Fibroblast of lung (primary cell): Measurements from ENCODE around the gene MESD. TPM values are rescaled to one million over a fixed set of nuclear protein-coding genes. Genes with fewer than 3 reads are reported as not detected.

Experiments
- DNase-seq, 2 donors: peaks; one replicate each; pipeline versions ENCODE4 v3.0.0 to v3.0.0-alpha.2; 2010; ENCODE audit warnings: low read depth in 2 of 2
- H2AFZ ChIP-seq: 2 replicates; pipeline ENCODE4 v1.5.1; 2012; ENCODE audit warnings: low read length, control low read depth, inconsistent platforms
- H3K27ac ChIP-seq: 2 replicates; pipeline ENCODE4 v1.5.1; 2011; ENCODE audit warnings: low read length, control low read depth; ENCODE audit not compliant: insufficient read depth
- H3K27me3 ChIP-seq: 2 replicates; pipeline ENCODE4 v1.5.1; 2011; ENCODE audit warnings: mild to moderate bottlenecking, low read length; ENCODE audit not compliant: control insufficient read depth, insufficient read depth
- H3K36me3 ChIP-seq: 2 replicates; pipeline ENCODE4 v1.5.1; 2011; ENCODE audit warnings: low read length; ENCODE audit not compliant: control insufficient read depth, insufficient read depth
- H3K4me1 ChIP-seq: 2 replicates; pipeline ENCODE4 v1.5.1; 2011; ENCODE audit warnings: low read length; ENCODE audit not compliant: control insufficient read depth, insufficient read depth; ENCODE audit errors: extremely low read depth
- H3K4me2 ChIP-seq: 2 replicates; pipeline ENCODE4 v1.5.1; 2011; ENCODE audit warnings: low read length, control low read depth; ENCODE audit not compliant: insufficient read depth; ENCODE audit errors: extremely low read depth
- H3K4me3 ChIP-seq, 4 experiments: fragments of 200-600 bp in 1 of 4; sonication (generic) in 1 of 4; replicated peaks in 1 of 4; 2 replicates each; pipeline ENCODE4 v1.5.1; 2011 to 2016; ENCODE audit warnings: low read length in 4 of 4, low read depth in 3 of 4, mild to moderate bottlenecking in 3 of 4, control low read depth in 2 of 4, inconsistent platforms in 1 of 4, mixed read lengths in 1 of 4; ENCODE audit not compliant: insufficient read depth in 1 of 4; ENCODE audit errors: control extremely low read depth in 1 of 4
- H3K79me2 ChIP-seq: 2 replicates; pipeline ENCODE4 v1.5.1; 2012; ENCODE audit warnings: mild to moderate bottlenecking, low read length, inconsistent platforms; ENCODE audit not compliant: control insufficient read depth, insufficient read depth
- H3K9ac ChIP-seq: 2 replicates; pipeline ENCODE4 v1.5.1; 2011; ENCODE audit warnings: mild to moderate bottlenecking, low read length, control low read depth; ENCODE audit not compliant: insufficient read depth
- H3K9me3 ChIP-seq: 2 replicates; pipeline ENCODE4 v1.5.1; 2012; ENCODE audit warnings: low read depth, low read length; ENCODE audit not compliant: control insufficient read depth, insufficient read depth
- H4K20me1 ChIP-seq: 2 replicates; pipeline ENCODE4 v1.5.1; 2011; ENCODE audit warnings: low read length; ENCODE audit not compliant: control insufficient read depth, insufficient read depth; ENCODE audit errors: extremely low read depth
- EZH2 ChIP-seq: IDR thresholded peaks from 2 replicates; pipeline ENCODE4 v1.5.1; 2012; ENCODE audit warnings: low read length, control low read depth, mild to moderate bottlenecking; ENCODE audit errors: missing control alignments
- polyA plus RNA-seq, 2 donors: library from polyadenylated mRNA; depleted of rRNA in 1 of 2; stranded (reverse) in 1 of 2; unstranded in 1 of 2; fragments of >200 nt; gene quantifications; 2 replicates each; pipeline ENCODE4 v1.2.1, GENCODE V29; 2011 to 2012; ENCODE audit warnings: missing spikeins in 1 of 2
- total RNA-seq: library from RNA; depleted of rRNA; stranded (reverse); fragments of >200 nt; gene quantifications from 2 replicates; pipeline ENCODE4 v1.2.1, GENCODE V29; 2014
- TF ChIP-seq, protein P1 (sequence below), 2 donors: IDR thresholded peaks in 1 of 2; conservative IDR thresholded peaks in 1 of 2; 1 replicate in 1 of 2; 2 replicates in 1 of 2; pipeline ENCODE4 v1.5.1; 2011 to 2012; ENCODE audit warnings: low read length in 2 of 2, control low read depth in 1 of 2, inconsistent platforms in 1 of 2, low read depth in 1 of 2, mild to moderate bottlenecking in 1 of 2

Gene MESD
- total and polyA plus RNA-seq, 2 donors (not counting 1 experiment from before 2014, with no cell fraction given) = 21.3 to 26.0 TPM

DNA sequence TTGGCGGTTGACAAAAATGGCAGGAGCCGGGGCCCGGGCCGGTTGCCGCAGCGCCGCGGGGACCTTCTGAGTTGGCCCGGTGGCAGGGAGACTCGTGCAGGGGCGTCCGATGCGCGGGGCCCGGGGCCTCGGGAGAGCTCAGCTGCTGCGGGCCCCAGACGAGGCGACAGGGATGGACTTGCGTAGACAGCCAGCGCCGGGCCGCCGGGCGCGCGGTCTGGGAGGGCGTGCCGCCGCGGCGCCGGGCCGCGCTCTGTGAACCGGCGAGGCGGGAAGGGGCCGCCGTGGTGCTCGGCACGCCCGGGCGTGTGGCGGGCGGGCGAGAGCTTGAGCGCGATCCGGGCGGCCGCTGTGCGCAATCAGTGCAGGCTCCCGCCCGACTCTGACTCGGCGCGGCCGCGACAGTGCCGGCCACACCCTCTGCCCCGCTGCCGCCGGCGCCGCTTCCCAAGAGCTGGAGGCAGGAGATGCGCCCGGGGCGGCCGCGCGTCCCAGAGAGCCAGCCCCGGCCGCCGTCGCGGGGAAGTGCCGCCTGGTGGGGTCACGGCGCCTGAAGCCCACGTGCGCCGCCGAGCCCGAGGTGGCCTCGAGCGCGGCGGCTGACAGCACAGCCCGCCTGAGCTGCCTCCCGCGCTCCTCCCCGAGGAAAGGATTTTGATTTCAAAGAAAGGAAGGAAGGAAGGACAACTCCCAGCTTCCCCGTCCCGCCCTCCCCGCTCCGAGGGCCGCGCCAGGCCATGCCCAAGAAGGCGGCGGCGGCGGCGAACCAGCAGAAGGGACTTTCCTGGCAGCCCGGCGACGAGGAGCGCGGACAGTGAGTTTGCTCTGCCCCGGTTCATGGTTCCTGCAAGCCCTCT lies 11.8 kb upstream of the MESD start:
- peak overlapping the region; percentile 95 for H3K27ac ChIP-seq
- peaks cover 43% of the 10 kb centered on the region for H3K79me2 ChIP-seq
- H3K27me3 ChIP-seq = no peaks in the 10 kb centered on the region
- H3K9me3 ChIP-seq = no peaks in the 10 kb centered on the region
- peaks cover 7% of the 10 kb centered on the region for H3K36me3 ChIP-seq
- TF ChIP-seq, protein P1, sequence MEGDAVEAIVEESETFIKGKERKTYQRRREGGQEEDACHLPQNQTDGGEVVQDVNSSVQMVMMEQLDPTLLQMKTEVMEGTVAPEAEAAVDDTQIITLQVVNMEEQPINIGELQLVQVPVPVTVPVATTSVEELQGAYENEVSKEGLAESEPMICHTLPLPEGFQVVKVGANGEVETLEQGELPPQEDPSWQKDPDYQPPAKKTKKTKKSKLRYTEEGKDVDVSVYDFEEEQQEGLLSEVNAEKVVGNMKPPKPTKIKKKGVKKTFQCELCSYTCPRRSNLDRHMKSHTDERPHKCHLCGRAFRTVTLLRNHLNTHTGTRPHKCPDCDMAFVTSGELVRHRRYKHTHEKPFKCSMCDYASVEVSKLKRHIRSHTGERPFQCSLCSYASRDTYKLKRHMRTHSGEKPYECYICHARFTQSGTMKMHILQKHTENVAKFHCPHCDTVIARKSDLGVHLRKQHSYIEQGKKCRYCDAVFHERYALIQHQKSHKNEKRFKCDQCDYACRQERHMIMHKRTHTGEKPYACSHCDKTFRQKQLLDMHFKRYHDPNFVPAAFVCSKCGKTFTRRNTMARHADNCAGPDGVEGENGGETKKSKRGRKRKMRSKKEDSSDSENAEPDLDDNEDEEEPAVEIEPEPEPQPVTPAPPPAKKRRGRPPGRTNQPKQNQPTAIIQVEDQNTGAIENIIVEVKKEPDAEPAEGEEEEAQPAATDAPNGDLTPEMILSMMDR (conservative IDR thresholded peaks at IDR 0.05 in 1 of 2, IDR thresholded peaks at IDR 0.05 in 1 of 2; ENCODE audit: low read depth in 1 of 2, low read length in 2 of 2) = no peak
- TF ChIP-seq EZH2 = no peak
- DNase-seq = peak; percentile 41 to 47
- H3K4me2 ChIP-seq = peak overlapping the region; percentile 69
- peak overlapping the region; percentile 96 for H3K9ac ChIP-seq
- H3K4me1 ChIP-seq = peaks cover 7% of the 10 kb centered on the region
- H3K4me3 ChIP-seq = peak overlapping the region; percentile 47 to 97 (median 90)
- no peak overlapping the region for H2AFZ ChIP-seq
- H4K20me1 ChIP-seq = no peaks in the 10 kb centered on the region

DNA sequence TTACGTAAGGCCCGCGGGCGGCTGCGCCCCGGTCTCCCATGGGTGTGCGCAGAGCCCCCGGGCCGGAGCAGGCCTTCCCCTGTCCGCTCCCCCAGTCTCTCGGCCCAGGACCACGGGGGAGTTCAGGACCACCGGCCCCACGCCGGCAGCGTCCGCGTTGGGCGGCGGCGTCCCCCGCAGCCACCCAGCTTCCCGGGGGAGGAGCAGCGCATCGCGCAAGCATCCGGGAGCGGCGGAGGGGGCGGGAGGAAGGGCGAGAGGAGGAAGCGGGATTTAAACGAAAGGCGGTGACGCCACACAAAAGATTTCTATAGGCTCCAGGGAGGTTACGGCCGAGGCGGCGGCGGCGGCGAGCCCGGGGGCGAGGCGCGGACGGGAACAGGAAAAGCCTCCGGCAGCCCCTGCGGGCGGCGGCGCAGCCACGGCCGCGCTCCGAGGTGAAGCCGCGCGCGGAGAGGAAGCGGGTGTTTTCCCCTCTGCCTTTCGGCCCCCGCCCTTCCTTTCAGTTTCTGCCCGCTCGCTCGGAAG lies 11.1 kb upstream of the MESD start, which contains the start of gene TLNRD1:
TLNRD1 (plus strand) TSS at position 300 of the 528 bp plus-strand sequence. CDS start 1,349 bp downstream, outside the sequence.
- peak; percentile 92 to 93 for DNase-seq
- Histone ChIP-seq H3K79me2 (peaks cover 40% of the 10 kb centered on the region), H3K4me1 (peaks cover 7% of the 10 kb centered on the region), H3K9ac (peak within 1 kb of the TSS; percentile 96), H3K4me3 (peak within 1 kb of the TSS; percentile 67 to 97 (median 90)), H3K27me3 (no peaks in the 10 kb centered on the region), H3K4me2 (peak within 1 kb of the TSS; percentile 92), H3K36me3 (peaks cover 7% of the 10 kb centered on the region), H3K9me3 (no peaks in the 10 kb centered on the region), H2AFZ (peak within 1 kb of the TSS; percentile 76), H3K27ac (peak within 1 kb of the TSS; percentile 95), H4K20me1 (no peaks in the 10 kb centered on the region)
- no peak for TF ChIP-seq EZH2
- TF ChIP-seq, protein P1 (conservative IDR thresholded peaks at IDR 0.05 in 1 of 2, IDR thresholded peaks at IDR 0.05 in 1 of 2; ENCODE audit: low read depth in 1 of 2, low read length in 2 of 2) = no peak

DNA sequence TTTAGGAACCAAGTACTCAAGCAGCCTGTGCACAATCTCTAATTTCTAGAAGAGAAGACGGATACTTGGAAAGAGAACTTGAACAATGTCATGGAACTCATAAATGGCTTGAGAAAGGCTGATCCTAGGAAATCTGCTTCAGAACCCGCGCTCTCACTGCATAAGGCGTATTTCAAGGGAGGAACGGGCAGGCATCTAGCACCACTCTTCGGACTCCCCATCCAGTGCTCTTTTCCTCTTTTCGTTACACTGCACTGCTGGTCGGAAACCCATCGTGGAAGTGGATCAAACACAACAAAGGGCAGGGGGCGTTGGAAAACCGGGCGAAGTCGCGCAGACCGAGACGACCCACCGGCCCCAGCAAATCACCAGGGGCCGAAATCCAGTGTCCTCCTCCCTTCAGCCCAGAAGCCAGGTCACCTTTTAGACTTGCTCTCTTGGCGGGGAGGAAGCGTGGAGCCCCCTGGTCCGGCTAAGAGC lies 10.6 kb upstream of the MESD start:
- Histone ChIP-seq H3K36me3 (peaks cover 7% of the 10 kb centered on the region), H3K4me3 (peak overlapping the region; percentile 67 to 97 (median 90)), H3K9ac (peak overlapping the region; percentile 96), H3K4me2 (peak overlapping the region; percentile 92), H3K79me2 (peaks cover 38% of the 10 kb centered on the region), H4K20me1 (no peaks in the 10 kb centered on the region), H3K9me3 (no peaks in the 10 kb centered on the region), H3K4me1 (peaks cover 7% of the 10 kb centered on the region), H2AFZ (peak overlapping the region; percentile 76), H3K27ac (peak overlapping the region; percentile 95), H3K27me3 (no peaks in the 10 kb centered on the region)
- peak in 1 of 2 donors; percentile 30 for DNase-seq
- TF ChIP-seq EZH2 = no peak
- TF ChIP-seq, protein P1 (conservative IDR thresholded peaks at IDR 0.05 in 1 of 2, IDR thresholded peaks at IDR 0.05 in 1 of 2; ENCODE audit: low read depth in 1 of 2, low read length in 2 of 2) = no peak
